M059J (cell line): Measurements from ENCODE around the gene KBTBD2. TPM values are rescaled to one million over a fixed set of nuclear protein-coding genes. Genes with fewer than 3 reads are reported as not detected.
"Not testable (repeated sequence)": the region's sequence is repeated elsewhere in the genome, so short reads cannot be mapped to it uniquely, and the experiment has no call there.

Experiments
- DNase-seq: peaks from one replicate; pipeline ENCODE4 v3.0.0-alpha.2; 2012; ENCODE audit warnings: low read depth
- total RNA-seq: library from RNA; depleted of rRNA; stranded (reverse); fragments of >200 nt; shearing (Covaris generic); gene quantifications from 2 replicates; pipeline ENCODE4 v1.2.3, GENCODE V29; 2014; rRNA removed

KBTBD2 gene
- total RNA-seq, 1 experiment from 2014 or later = 46.6 TPM

DNA sequence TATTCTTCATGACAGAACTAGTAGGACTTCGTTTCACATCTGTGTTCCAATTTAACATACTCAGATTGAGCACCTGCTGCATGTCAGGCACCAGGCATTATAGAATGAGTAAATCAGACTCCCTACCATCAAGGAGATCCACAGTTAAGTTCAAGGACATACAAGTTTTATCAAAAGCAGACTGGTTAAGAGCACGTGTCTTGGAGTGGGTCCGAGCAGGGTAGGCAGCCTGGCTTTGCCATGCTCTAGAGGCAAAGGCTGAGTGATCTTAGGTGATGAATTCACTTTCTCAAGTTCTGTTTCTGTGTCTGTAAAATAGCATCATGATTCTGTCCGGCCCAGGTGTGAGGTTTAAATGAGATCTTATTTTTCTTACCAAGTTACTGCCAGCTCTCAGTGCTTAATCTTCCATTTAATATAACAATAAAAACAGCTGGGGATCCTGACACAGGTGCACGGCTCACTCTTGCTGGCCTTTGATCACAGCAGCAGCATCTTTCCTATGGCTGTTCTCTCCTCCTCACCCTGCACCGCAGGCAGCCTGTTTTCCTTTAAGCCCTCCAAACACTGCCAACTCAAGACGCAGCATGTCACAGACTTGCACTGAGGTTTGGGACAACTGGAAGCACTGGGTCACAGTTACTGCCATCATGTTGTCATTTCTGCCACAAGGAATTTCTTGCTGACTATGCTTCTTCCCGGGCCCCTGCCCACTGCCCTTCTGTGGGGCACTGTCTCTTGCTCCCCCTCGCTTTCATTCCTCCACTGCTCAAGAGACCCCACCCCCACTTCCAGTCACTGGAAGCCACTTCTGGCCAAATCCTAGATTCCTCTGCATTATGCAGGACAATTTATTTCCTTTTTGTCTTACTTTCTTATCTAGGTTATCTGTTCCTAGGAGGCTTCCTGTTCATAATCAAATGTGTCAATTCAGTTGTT lies 35.5 kb downstream of the KBTBD2 start:
- DNase-seq = not testable (repeated sequence)

- not testable (repeated sequence) for DNase-seq
Observed at GRCh38 chr7:32850654-32851053, 40.9 kb downstream of the KBTBD2 start.

DNA sequence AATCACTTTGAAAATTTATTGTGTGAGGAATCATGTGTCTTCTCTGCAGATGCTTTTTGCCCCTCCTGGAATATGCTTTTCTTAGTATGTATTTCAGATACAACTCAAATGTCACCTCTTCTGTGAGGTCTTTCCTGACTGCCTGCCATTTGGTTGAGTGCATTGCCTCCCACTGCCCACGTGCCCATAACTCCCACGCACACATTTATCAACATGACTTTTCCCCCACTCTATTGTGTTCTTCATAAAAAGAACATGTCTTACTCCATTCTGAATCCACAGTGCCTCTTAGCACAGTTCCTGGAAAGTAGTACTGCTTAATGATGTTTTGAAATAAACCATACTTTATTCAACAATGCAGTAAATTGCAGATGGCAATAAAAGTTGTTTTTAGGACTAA lies 42.9 kb downstream of the KBTBD2 start:
- not testable (repeated sequence) for DNase-seq

- DNase-seq = peak; percentile 55
Observed at GRCh38 chr7:32846630-32847225, 44.8 kb downstream of the KBTBD2 start.

DNA sequence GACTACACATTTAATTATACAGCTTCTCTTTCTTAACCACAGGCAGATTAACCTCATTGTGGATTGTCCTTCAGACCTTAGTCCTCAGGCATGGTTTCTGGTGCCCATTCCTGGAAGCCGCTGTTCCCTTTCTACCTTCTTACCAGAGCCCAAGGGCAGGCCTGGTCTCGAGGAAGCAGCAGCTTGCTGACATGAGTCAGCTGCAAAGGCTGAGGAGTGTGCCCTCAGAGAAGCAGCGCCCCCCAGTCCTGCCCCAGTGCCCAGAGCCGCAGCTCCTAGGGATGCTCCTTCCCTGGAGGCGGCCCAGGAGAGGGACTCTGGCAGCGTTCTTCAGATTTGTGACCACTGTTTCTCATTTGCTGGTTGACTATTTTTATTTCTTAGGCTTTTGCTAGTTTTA lies 46.8 kb downstream of the KBTBD2 start:
- DNase-seq = peak; percentile 72

GRCh38 chr7:32843763-32844162 lies 47.8 kb downstream of the KBTBD2 start:
- DNase-seq = not testable (repeated sequence)

DNA sequence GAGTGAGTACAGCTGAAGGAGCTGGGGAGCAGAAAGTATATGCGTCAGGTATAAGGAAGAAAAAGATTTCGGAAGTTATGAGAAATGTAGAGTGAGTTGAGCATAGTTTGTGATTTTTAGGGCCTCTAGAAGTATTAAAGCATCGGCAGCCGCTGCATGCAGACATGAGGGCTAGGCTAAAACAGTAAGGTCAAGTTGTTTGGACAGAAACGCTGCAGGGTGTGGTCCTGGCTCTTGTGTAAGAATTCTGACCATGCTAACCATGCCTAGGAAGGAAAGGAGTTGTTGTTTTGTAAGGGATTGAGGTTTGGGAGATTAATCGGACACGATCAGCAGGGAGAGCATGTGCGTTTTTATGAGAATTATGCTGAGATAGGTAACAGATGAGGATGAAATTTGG lies 51.7 kb downstream of the KBTBD2 start:
- DNase-seq = not testable (repeated sequence)

- peak; percentile 12 for DNase-seq
Observed at GRCh38 chr7:32828996-32829752, 62.4 kb downstream of the KBTBD2 start.

Other genes starting within 250 kb of the KBTBD2 start
- 150 and 170 TPM in 2 replicates for gene FKBP9, start 65.7 kb upstream of the KBTBD2 start, total RNA-seq
- gene NT5C3A, start 171.0 kb upstream of the KBTBD2 start, total RNA-seq = 42.7 and 43.7 TPM in 2 replicates
- 13.4 and 15.4 TPM in 2 replicates for gene RP9, start 217.6 kb upstream of the KBTBD2 start, total RNA-seq
- gene BBS9, start 237.8 kb upstream of the KBTBD2 start, total RNA-seq = 9.1 and 9.2 TPM in 2 replicates